Measurements from ENCODE around the gene POU5F2. TPM values are rescaled to one million over a fixed set of nuclear protein-coding genes. Genes with fewer than 3 reads are reported as not detected.

Gene POU5F2
- total and polyA plus RNA-seq, 9 donors, result 0.01 to 0.89 (median 0.04) TPM; not detected in 2

DNA sequence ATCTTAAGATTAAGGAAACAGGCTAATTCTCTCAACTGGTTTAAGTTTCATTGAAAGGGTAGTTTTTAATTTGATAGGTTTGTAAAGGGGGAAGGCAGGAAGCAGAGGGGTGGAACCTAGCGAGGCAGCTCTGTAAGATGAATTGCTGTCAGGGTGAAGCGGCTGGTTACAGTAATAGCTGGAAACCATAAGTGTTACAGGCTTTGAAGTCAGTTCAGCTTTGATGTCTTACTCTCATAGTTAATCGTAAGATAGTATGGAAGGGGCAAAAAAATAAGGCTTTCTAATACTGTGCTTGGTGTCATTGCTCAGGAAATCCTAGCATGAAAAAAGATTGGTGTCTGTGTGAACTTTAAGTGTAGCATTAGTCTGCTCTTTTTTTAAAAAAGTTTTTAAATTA, 20.3 kb downstream of the POU5F2 start:
- Histone ChIP-seq H3K4me3 (ENCODE audit: low read length) (no peak overlapping the region), H3K4me1 (ENCODE audit: control insufficient read depth, insufficient read depth, low read length) (no peaks in the 10 kb centered on the region), H3K27me3 (ENCODE audit: control insufficient read depth, insufficient read depth, low read length) (no peaks in the 10 kb centered on the region), H3K36me3 (ENCODE audit: control insufficient read depth, insufficient read depth, low read length) (no peaks in the 10 kb centered on the region), H3K27ac (ENCODE audit: low read length) (no peak overlapping the region), H3K9me3 (replicated peaks; ENCODE audit: control insufficient read depth, low read depth, low read length) (no peaks in the 10 kb centered on the region)
- no peak for DNase-seq
- WGBS (ENCODE audit: insufficient coverage), result 83% methylated on average over 2 of the region's 3 CpGs

DNA sequence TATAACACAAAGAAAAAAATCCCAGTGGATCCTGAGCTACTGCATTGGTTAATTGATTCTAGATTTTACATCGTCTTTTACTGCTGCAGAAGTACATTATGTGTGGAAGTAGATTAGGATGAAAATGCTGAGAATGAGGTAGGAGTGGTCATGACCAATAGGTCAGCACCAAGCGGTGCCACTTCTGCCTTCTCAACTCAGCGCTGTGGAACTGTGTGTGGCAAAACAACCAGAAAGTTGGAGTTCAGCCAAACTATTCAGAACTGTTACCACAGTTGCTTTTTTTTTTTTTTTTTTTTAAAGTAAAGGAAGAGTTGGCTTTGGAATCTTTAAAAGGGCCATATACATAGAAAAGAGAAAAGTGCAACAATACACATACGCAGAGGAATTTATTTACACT, 24.2 kb downstream of the POU5F2 start:
- no peak overlapping the region for H3K4me3 ChIP-seq (ENCODE audit: low read length)
- DNase-seq, result peak; percentile 23
- no peaks in the 10 kb centered on the region for H3K36me3 ChIP-seq (ENCODE audit: control insufficient read depth, insufficient read depth, low read length)
- H3K4me1 ChIP-seq (ENCODE audit: control insufficient read depth, insufficient read depth, low read length), result no peaks in the 10 kb centered on the region
- no peaks in the 10 kb centered on the region for H3K9me3 ChIP-seq (replicated peaks; ENCODE audit: control insufficient read depth, low read depth, low read length)
- 80% methylated on average over 1 of the region's 4 CpGs for WGBS (ENCODE audit: insufficient coverage)
- H3K27ac ChIP-seq (ENCODE audit: low read length), result no peak overlapping the region
- no peaks in the 10 kb centered on the region for H3K27me3 ChIP-seq (ENCODE audit: control insufficient read depth, insufficient read depth, low read length)

DNA sequence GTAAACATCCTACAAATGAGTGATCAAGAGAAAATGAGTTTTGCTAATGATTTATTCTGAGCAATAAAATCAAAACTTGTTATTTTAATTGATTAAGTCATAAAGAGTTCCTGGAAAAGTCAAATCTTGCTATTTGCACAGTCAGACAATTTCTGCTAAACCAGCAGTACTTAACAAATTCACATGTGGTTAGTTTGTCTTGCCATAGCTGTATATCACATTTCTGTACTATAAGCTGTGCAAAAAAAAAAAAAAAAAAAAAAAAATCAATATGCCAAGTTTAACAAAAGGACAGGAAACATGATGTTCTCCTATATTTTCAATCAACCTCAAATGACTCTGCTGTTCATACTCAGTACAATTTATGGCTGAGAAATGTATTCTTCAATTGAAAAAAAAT, 24.9 kb downstream of the POU5F2 start:
- no peak overlapping the region for H3K27ac ChIP-seq (ENCODE audit: low read length)
- H3K36me3 ChIP-seq (ENCODE audit: control insufficient read depth, insufficient read depth, low read length), result no peaks in the 10 kb centered on the region
- no peak for DNase-seq
- no peak overlapping the region for H3K4me3 ChIP-seq (ENCODE audit: low read length)
- no peaks in the 10 kb centered on the region for H3K4me1 ChIP-seq (ENCODE audit: control insufficient read depth, insufficient read depth, low read length)
- H3K27me3 ChIP-seq (ENCODE audit: control insufficient read depth, insufficient read depth, low read length), result no peaks in the 10 kb centered on the region
- H3K9me3 ChIP-seq (replicated peaks; ENCODE audit: control insufficient read depth, low read depth, low read length), result no peaks in the 10 kb centered on the region

DNA sequence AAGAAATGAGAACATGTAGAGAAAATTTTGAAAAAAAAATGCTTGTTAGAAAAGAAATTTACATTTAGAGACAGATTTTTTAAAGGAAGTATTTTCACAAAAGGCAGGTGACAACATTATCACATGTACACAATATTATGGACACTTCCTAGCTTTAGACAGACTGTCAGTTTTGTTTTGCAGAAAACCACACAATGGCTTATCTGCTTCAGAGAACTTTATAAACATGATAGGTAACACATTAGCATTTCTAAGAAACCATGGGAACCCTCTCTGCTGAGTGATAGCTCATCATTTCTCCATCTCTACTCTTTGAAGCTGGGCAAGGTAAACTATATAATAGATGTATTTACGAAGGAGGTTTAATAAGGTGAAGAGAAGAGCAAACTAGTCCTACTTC, 25.6 kb downstream of the POU5F2 start:
- Histone ChIP-seq H3K36me3 (ENCODE audit: control insufficient read depth, insufficient read depth, low read length) (no peaks in the 10 kb centered on the region), H3K27ac (ENCODE audit: low read length) (no peak overlapping the region), H3K27me3 (ENCODE audit: control insufficient read depth, insufficient read depth, low read length) (no peaks in the 10 kb centered on the region), H3K4me1 (ENCODE audit: control insufficient read depth, insufficient read depth, low read length) (no peaks in the 10 kb centered on the region), H3K4me3 (ENCODE audit: low read length) (no peak overlapping the region), H3K9me3 (replicated peaks; ENCODE audit: control insufficient read depth, low read depth, low read length) (no peaks in the 10 kb centered on the region)
- no peak for DNase-seq
- no CpG with 5 or more reads among the region's 1 CpG for WGBS (ENCODE audit: insufficient coverage)

DNA sequence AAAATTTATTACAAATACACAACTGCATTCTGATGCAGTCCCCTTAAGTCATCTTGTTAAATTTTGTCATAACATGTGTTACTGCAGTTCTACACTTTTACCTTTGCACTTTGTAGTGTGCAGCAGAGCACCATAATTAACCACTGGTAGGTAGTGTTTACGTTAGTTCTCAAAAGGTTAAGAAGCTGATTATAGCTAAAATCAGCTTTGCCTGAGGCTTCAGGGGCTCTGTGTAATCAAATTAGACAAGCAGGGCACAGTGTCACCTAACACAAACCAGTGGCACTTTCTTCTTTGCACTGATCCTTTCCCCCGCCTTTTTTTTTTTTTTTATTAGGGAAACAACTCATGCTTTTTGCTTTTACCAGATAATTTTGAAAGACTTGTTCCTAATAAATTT, 26.1 kb downstream of the POU5F2 start:
- Histone ChIP-seq H3K27me3 (ENCODE audit: control insufficient read depth, insufficient read depth, low read length) (no peaks in the 10 kb centered on the region), H3K36me3 (ENCODE audit: control insufficient read depth, insufficient read depth, low read length) (no peaks in the 10 kb centered on the region), H3K9me3 (replicated peaks; ENCODE audit: control insufficient read depth, low read depth, low read length) (no peaks in the 10 kb centered on the region), H3K4me1 (ENCODE audit: control insufficient read depth, insufficient read depth, low read length) (no peaks in the 10 kb centered on the region), H3K27ac (ENCODE audit: low read length) (no peak overlapping the region), H3K4me3 (ENCODE audit: low read length) (no peak overlapping the region)
- WGBS (ENCODE audit: insufficient coverage), result no CpG with 5 or more reads among the region's 2 CpGs
- no peak for DNase-seq

DNA sequence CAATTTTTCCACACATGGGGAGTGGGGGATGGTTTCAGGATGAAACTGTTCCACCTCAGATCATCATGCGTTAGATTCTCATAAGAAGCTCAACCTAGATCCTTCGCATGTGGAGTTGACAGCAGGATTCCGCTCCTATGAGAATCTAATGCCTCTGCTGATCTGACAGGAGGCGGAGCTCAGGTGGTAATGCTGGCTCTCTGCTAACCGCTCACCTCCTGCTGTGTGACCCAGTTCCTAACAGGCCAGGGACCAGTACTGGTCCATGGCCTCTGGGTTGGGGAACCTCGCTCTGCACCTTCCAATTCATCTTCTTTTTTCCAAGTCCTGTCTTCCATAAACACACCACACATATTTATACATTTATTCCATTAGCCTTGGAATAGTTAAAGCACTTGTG, 33.0 kb downstream of the POU5F2 start:
- no peak for DNase-seq
- 87% methylated on average over 5 of the region's 6 CpGs for WGBS (ENCODE audit: insufficient coverage)
- Histone ChIP-seq H3K27ac (ENCODE audit: low read length) (no peak overlapping the region), H3K27me3 (ENCODE audit: control insufficient read depth, insufficient read depth, low read length) (no peaks in the 10 kb centered on the region), H3K4me1 (ENCODE audit: control insufficient read depth, insufficient read depth, low read length) (no peaks in the 10 kb centered on the region), H3K9me3 (replicated peaks; ENCODE audit: control insufficient read depth, low read depth, low read length) (no peaks in the 10 kb centered on the region), H3K36me3 (ENCODE audit: control insufficient read depth, insufficient read depth, low read length) (no peaks in the 10 kb centered on the region), H3K4me3 (ENCODE audit: low read length) (no peak overlapping the region)

DNA sequence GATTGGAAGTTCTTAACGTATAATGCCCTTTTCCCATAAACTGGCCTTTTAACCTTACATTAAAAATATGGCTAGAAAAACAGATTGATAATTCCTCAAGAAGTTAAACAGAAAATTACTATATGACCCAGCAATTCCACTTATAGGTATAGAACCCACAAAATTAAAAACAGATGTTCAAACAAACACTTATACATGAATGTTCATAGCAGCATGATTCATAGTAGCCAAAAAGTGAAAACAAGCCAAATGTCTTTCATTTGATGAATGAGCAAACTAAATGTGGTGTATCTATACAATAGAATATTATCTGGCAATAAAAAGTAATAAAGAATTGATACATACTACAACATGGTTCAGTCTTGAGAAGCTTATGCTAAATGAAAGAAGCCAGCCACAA, 35.5 kb downstream of the POU5F2 start:
- WGBS (ENCODE audit: insufficient coverage), result no CpG with 5 or more reads among the region's 1 CpG
- Histone ChIP-seq H3K36me3 (ENCODE audit: control insufficient read depth, insufficient read depth, low read length) (no peaks in the 10 kb centered on the region), H3K27me3 (ENCODE audit: control insufficient read depth, insufficient read depth, low read length) (no peaks in the 10 kb centered on the region), H3K9me3 (replicated peaks; ENCODE audit: control insufficient read depth, low read depth, low read length) (no peaks in the 10 kb centered on the region), H3K4me1 (ENCODE audit: control insufficient read depth, insufficient read depth, low read length) (no peaks in the 10 kb centered on the region), H3K27ac (ENCODE audit: low read length) (no peak overlapping the region), H3K4me3 (ENCODE audit: low read length) (no peak overlapping the region)
- DNase-seq, result no peak

DNA sequence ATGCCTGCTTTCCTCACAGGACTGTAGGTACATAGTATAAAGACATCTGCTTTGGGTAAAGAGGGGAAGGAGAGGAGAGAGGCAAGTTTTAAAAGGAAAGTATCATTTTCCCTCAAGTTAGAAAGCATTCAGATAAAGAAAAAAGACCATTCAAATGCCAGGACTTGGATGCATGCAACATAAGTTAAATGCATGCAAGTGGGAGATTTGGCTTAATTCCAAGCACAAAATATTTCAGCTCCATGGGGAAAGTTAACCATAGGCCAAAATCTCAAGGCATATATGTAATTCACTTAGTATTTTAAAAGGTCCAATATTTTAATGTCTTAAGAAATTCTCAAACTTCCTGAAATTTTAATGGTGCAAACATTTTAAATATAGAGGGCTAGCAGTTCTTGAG, 36.4 kb downstream of the POU5F2 start:
- H3K36me3 ChIP-seq (ENCODE audit: control insufficient read depth, insufficient read depth, low read length), result no peaks in the 10 kb centered on the region
- no peaks in the 10 kb centered on the region for H3K4me1 ChIP-seq (ENCODE audit: control insufficient read depth, insufficient read depth, low read length)
- DNase-seq, result peak; percentile 42
- H3K9me3 ChIP-seq (replicated peaks; ENCODE audit: control insufficient read depth, low read depth, low read length), result no peaks in the 10 kb centered on the region
- no peaks in the 10 kb centered on the region for H3K27me3 ChIP-seq (ENCODE audit: control insufficient read depth, insufficient read depth, low read length)
- no peak overlapping the region for H3K27ac ChIP-seq (ENCODE audit: low read length)
- H3K4me3 ChIP-seq (ENCODE audit: low read length), result no peak overlapping the region

DNA sequence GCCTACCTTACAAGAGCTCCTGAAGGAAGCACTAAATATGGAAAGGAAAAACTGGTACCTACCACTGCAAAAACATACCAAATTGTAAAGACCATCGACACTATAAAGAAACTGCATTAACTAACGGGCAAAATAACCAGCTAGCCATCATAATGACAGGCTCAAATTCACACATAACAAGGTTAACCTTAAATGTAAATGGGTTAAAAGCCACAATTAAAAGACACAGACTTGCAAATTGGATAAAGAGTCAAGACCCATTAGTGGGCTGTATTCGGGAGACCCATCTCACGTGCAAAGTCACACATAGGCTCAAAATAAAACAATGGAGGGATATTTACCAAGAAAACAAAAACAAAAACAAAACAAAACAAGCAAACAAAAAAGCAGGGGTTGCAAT, 49.4 kb downstream of the POU5F2 start:
- no peaks in the 10 kb centered on the region for H3K27me3 ChIP-seq (ENCODE audit: control insufficient read depth, insufficient read depth, low read length)
- H3K9me3 ChIP-seq (replicated peaks; ENCODE audit: control insufficient read depth, low read depth, low read length), result peaks cover 4% of the 10 kb centered on the region
- H3K36me3 ChIP-seq (ENCODE audit: control insufficient read depth, insufficient read depth, low read length), result no peaks in the 10 kb centered on the region
- H3K4me3 ChIP-seq (ENCODE audit: low read length), result no peak overlapping the region
- H3K4me1 ChIP-seq (ENCODE audit: control insufficient read depth, insufficient read depth, low read length), result no peaks in the 10 kb centered on the region
- no CpG with 5 or more reads among the region's 4 CpGs for WGBS (ENCODE audit: insufficient coverage)
- DNase-seq, result no peak
- H3K27ac ChIP-seq (ENCODE audit: low read length), result no peak overlapping the region

Data from muscle of leg (tissue), 11 donors.